Inferior parietal cortex (tissue), 1 donor: Measurements from ENCODE around the gene CDK5RAP2.
"Not testable (repeated sequence)": the region's sequence is repeated elsewhere in the genome, so short reads cannot be mapped to it uniquely, and the experiment has no call there.

Source experiments
- DNase-seq: peaks from one replicate; pipeline ENCODE4 v3.0.0-alpha.2; 2016; ENCODE audit errors: extremely low spot score

Gene CDK5RAP2

GRCh38 chr9:120580051-120580896, at the start of gene CDK5RAP2:
TSS of gene CDK5RAP2 (minus strand) at chr9:120580167. CDS start at chr9:120579978, 189 bp downstream.
- peak; percentile 98 for DNase-seq

- not testable (repeated sequence) for DNase-seq
Observed at GRCh38 chr9:120628925-120629497, 49.0 kb upstream of the CDK5RAP2 start.

GRCh38 chr9:120628207-120628924, 48.4 kb upstream of the CDK5RAP2 start:
- DNase-seq: no peak

GRCh38 chr9:120627073-120627472, 47.1 kb upstream of the CDK5RAP2 start:
- no peak for DNase-seq

- no peak for DNase-seq
Observed at GRCh38 chr9:120626512-120626911, 46.5 kb upstream of the CDK5RAP2 start.

GRCh38 chr9:120625222-120625621, 45.3 kb upstream of the CDK5RAP2 start:
- DNase-seq: no peak

- DNase-seq: no peak
Observed at GRCh38 chr9:120622790-120623189, 42.8 kb upstream of the CDK5RAP2 start.

- no peak for DNase-seq
Observed at GRCh38 chr9:120621941-120622340, 42.0 kb upstream of the CDK5RAP2 start.

- DNase-seq: peak; percentile 89
Observed at GRCh38 chr9:120619751-120620655, 40.0 kb upstream of the CDK5RAP2 start.

GRCh38 chr9:120616966-120617935, 37.3 kb upstream of the CDK5RAP2 start:
- DNase-seq: no peak

- DNase-seq: no peak
Observed at GRCh38 chr9:120612218-120612617, 32.3 kb upstream of the CDK5RAP2 start.

GRCh38 chr9:120611690-120612068, 31.7 kb upstream of the CDK5RAP2 start:
- no peak for DNase-seq

- DNase-seq: no peak
Observed at GRCh38 chr9:120610975-120611689, 31.2 kb upstream of the CDK5RAP2 start.

GRCh38 chr9:120609636-120610035, 29.7 kb upstream of the CDK5RAP2 start:
- no peak for DNase-seq

GRCh38 chr9:120608421-120608820, 28.5 kb upstream of the CDK5RAP2 start:
- DNase-seq: no peak

GRCh38 chr9:120603591-120603990, 23.6 kb upstream of the CDK5RAP2 start:
- DNase-seq: no peak

- no peak for DNase-seq
Observed at GRCh38 chr9:120603010-120603409, 23.0 kb upstream of the CDK5RAP2 start.

GRCh38 chr9:120593955-120594277, 13.9 kb upstream of the CDK5RAP2 start:
- no peak for DNase-seq

- DNase-seq: no peak
Observed at GRCh38 chr9:120593250-120593954, 13.4 kb upstream of the CDK5RAP2 start.
